Ecto neural progenitor cell (in vitro differentiated cells): Measurements from ENCODE around the gene ITPKB.

ENCODE experiments used
- DNase-seq: peaks from one replicate; pipeline ENCODE4 v3.0.0-alpha.2; 2018; ENCODE audit warnings: low spot score

Gene ITPKB

DNA sequence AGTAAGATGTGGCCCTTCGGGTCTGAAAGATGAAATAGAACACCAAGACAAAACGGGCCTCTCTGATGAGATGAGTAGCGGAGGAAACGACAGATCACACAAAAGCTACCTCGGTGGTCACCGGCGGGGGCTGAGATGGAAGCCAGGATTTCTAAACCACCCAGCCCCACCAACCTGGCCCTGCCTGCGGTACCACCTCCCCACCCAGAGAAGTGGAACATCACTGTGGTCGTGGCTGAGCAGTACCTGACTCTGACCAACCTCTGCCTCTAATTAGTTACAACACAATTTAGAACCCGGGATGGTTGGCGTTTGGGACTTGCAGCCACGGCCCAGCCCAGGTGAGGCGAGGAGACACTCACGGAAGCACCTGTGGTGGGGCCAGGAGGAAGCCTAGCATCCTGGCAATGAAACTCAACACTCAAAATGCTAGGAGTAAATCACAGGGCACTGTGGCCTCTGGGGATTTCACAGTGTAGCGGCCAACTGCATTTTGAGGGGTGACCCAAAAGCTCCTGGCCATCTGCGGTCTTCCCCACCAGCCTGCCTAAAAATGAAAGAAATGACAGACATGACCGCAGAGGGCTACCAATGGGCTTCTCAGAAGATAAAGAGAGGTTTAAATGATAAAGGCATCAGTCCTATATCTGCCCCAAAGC is 73.4 kb downstream of the ITPKB start:
- DNase-seq = no peak

DNA sequence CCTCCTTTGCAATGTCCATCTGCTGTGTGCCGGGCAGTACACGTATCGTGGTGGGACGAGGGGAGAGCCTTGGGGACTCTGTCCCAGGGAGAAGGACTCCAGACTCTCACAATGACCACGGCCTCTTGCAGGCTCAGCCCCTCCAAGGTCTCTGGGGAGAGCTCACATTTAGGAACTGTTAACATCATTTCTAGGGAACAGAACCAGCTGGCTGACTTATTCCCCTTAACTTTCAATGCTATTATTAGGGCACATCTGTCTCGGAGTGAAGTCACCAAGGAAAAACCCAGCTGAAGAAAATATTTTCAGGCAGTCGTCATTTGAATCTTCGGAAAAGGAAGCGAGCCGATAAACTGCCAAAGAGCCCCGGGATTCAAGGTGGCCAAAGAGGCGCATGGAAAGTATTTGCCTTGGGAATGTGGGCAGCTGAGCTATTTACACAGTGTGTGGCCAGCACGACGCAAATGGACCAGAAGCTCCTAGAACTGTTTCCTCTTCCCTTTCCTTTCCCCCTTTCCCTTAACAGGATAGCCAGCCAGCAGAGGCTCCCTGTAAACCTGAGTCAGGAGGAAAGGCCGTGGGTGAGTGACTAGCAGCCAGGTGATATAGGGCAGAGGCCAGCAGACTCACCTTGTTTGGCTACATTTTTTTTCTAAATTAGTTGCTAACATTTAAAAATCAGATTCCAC is 74.5 kb downstream of the ITPKB start:
- no peak for DNase-seq

DNA sequence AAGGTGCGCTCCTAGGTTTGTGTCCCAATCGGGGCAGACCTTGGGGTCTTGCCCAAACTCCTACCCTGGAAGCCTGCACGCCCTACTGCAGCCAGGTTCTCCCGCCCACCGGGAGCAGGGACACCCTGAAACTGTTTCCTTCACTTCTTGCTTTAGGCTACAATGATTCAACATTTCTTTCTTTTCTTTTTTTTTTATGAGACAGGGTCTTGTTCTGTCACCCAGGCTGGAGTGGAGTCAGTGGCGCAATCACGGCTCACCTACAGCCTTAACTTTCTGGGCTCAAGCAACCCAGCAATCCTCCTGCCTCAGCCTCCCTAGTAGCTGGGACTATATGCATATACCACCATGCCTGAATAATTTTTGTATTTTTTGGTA is 75.8 kb downstream of the ITPKB start:
- DNase-seq = no peak

DNA sequence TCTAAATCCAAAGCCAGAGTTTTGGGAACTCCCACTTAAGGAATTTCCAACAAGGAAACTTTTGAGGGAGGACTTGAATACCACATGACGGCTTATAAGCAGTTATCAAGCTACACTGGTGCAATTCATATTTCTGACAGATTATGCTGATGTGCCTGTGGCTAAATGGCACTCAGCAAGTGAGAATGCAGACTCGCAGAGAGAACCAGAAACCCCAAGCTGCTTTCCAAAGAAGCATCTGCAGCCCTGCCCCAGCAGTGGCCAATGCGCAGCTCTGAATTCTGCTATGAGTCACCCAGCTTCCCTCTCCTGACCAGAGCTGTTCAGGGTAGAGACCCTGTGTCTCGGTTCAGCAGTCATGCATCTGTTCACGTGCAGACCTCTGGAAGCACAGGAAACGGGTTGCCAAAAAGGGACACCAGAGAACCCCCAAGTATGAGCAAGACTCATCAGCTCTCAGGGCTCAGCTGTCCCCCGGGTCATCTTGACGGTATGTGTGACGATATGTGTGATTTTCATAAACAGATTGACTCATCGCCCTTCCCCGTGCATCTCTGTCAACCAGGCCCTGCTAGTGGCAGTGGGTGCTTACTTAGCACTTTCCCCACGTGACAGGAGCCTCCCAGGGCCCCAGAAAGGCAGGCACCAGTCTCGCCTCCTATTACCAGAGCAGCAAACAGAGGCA is 76.3 kb downstream of the ITPKB start:
- DNase-seq = no peak

DNA sequence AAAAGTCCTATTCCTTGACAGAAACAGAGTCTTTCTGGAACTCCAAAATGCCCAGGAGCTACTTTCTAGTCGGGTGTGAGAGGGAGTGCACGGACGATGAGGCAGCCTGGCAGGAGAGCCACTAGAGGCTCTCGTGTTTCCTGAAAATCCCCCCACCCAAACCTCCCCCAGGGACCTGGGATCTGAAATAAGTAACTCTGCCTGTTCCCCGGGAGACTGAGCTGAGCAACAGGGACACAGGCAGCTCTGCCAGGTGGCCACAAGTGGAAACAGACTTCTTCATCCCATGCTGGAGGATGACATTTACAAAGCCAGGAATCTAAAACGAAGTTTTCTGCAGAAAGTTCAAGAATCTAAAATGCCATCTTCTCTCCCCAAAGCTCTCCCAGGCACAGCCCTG is 77.1 kb downstream of the ITPKB start:
- DNase-seq = no peak

DNA sequence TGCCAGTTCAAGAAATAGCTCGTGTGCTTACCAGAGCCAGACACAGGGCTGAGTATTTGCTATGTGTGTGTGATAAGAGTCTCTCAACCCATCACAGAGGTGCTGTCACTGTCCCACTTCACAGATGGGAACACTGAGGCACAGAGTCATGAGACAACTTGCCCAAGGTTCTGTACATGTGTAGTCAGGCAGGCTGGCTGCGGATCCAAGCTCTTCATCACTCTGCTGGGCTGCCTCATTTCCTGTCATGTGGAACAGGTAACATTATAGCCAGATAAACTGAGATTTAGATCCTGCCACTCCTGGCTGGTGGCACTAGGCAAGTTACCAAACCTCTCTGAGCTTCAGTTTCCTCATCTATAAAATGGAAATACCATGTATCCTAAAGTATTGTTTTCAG is 77.8 kb downstream of the ITPKB start:
- DNase-seq = no peak

DNA sequence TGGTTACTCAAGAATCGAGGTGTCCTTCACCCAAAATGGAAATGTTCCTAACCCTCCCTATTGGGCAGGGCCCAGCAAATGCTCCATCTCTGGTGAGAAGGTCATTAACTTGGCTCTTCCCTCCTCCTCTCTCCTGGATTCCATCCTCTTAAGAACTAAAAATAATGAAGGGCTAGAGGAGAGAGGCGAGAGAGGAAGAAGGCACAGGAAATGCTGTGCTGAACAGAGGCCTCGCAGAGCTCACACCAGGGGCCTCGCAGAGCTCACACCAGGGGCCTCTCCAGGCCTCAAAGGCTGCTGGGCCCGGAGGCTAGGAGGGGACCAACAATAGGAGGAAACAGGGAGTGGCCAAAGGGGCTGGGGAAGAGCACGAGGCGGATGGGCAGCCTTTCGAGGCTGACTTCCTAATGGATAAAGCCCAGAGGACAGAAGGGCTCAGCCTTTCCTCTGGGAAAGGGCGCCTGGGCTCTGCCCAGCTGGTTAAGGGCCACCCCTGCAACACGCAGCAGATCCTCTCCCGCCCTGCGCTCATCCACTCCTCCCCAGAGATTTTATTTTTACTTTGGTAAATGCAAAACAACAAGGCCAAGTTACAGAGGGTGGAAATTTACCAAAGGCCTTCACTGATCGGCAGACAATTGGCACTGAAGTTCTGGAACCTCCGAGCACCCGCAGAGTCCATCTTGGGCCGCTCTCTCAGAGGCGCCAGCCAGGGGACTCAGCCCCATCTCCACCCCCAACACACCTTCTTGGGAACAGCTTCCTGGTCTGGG is 78.5 kb downstream of the ITPKB start:
- no peak for DNase-seq

DNA sequence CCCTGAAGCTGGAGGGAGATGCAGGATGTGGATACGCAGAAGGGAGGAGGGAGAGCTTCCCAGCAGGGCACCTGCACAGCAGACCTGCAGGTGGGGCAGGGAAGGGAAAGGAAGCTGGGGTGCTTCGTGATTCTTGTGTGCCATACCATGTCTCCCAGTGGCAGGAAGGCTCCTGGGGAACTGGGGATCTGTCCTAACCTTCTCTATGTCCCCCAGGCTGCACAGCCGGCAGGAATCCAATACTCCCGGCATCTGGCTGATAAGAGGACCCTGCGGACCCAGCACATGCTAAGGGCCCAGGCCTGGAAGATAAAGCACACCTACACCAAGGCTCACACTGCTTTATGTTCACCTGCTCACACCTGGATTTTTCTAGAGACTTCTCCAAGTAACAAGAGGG is 79.4 kb downstream of the ITPKB start:
- no peak for DNase-seq

DNA sequence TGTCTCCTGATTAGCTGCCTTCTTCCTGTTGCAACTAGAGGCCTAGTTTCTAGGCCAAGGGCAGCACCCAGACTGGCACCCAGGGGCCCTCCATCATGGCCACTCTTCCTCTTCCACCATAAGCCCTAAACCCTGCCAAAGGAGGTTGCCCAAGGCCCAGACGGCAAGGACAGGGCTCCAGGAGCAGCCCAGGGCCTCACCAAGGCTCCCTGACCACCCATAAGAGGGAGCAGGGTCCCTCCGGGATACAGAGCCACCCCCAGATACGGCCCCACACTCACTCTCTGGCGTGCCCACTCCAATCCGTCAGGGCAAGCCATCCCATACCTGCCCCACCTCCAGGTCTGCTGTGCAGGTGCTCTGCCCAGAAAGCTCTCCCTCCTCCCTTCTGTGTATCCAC is 79.9 kb downstream of the ITPKB start:
- no peak for DNase-seq

DNA sequence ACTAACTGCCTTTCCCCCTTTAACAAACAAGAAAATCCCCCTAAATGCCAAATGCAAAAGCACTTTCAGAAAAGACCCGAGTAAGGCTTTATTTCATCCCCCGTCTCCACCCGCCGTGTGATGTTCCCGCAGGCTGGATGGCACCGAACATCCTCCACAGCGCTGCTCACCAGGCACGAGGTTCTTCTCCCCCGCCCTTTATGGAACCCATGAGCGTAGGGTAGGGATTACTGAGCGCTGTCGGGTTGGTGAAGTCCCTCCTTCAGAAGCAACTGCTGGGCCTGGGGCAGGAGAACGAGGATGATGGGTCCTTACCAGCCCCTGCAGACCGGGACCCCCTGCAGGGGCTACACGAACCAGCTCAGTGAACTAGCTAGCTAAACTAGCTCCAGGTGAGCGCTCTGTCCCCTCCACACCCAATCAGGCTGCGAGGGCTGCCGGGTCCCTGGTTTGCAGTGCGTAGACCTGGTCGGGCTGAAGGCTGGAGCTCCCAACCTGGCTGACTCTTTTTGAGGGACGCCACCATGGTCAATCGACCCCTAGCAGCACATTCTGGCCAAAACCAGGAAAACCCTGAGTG is 80.4 kb downstream of the ITPKB start:
- no peak for DNase-seq

DNA sequence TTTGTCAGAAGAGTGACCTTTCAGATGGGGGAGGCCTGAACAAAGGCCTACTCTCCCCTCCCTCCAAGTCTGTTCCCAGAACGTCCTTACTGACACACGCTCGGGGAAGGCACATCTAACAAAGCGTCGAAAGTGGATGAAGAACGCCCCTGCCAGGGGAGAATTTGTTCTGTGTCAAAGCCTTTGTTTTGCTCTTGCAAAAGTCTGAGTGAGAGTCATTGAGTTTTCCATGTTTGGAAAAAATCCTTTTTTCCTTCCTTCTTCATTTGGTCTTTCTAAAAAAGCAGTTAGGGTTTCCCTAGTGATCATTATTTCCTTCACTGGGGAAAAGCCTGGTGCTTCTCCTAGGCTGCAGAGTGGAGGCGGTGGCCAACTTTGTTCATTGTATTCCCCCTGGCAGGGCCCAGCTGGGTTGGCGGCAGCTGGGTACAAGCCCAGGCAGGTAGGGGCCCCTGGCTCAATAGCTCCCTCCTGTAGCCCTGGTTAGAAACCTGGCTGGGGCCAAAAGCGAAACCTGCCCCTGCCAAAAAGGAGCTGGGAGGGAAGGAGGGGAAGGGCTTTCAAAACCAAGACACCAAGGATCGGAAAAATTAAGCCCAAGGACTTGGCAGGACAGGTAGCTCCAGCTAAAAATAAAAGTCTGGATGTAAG is 81.1 kb downstream of the ITPKB start:
- no peak for DNase-seq

DNA sequence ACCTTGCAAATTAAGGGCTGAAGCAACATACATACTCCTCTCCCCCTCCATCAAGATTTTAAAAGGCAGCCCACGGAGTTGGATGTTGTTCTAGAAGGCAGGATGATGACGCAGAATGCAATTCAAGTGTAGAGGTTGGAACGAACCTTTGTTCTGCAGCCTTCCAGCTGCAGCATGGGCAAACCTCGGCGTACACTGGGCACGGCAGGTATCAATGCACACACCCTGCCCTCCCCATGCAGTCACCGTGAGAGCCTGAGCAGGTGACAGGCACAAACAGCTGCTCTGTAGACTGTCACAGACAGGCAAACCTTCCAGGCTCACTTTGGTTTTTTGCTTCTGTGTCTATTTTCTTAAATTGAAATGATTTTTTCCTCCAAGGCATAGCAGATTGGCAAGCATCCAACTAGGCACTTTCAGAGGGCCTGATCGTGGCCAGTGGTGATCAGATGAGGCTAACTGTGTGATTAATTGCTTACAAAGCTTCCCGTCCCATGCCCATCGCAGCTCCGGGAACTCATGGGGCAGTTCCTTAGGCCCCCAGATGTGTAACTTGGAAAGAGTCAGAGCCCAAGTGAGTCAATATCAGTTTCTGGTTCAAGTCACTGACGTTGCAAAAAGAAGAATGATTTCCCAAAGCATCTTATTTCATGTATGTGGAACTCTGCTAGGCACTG is 82.3 kb downstream of the ITPKB start:
- DNase-seq = no peak

DNA sequence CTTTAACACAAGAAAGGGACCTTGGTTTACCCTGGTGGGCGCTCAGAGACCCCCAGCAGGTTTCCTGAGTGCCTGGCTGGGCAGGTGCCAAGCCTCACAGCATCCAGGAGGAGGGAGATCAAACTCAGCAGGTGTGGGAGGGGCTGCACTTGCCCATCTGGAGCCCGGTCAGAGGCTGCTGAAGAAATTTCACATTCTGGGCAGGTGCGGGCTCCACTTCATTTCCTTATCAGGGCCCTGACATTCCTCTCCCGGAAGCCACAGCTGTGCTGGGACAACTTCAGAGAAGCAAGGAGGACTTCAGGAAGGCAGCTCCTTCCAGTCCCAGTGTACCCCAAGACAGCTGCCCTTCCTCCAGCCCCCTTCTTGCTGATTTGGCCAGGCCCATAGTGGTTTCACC is 82.9 kb downstream of the ITPKB start:
- no peak for DNase-seq

DNA sequence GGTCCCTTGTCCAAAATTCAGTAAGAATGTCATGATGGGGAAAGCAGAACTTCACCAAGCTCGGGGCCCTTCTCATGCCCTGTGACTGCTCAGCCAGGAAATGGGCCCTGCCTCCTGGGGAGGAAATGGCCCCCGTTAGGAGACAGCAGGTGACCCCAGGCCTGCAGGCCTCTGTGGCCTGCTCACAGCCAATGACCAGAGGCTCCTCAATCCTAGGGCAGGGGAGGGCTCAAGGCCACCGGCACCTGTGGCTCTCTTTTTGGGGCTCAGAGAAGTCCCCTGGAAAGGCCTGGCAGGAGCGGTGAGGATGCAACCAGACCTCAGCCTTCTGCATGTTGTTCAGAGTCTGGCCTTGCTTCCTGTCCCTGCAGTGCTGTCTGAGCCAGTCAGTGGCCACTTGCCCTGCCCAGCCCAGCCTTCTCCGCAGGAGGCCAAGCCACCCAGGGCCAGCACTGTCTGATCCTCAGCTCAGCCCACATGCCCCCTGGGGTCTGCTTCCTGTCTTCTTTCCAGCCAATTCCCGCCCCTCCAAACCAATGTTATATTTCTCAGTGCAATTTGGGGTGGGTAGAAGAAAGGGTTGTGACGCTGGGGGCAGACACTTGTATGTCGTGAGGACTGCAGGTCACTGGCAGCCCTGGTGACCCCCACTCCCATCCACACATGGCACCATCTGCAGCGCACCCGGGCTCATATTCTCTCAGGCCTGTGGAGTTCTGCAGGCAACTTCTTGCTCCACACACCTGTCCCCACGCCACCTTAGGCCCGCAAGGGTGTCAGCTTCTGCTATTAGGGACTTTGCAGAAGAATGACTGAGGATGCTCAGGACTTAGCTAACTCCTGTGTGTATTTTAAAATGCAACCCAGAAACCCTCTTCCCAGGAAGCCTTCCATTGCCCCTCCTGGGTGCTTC is 83.6 kb downstream of the ITPKB start:
- DNase-seq = no peak

DNA sequence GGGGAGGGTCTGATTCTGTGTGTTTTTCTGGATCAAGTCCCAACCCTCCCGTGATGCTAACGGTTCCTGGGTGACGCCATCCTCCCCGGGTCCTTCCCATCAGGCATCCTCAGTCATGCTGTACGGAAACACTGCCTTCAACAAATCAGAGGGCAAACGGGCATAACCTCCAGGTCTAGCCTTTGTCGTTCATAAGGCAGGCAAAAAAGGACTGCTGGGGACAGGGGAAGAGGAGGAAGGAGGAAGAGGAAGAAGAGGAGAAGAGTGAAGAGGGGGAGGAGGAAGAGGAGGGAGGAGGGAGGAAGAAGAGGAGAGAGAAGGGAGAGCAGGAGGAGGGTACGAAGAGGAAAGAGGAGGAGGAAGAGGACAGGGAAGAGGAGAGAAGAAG is 84.4 kb downstream of the ITPKB start:
- DNase-seq = no peak

DNA sequence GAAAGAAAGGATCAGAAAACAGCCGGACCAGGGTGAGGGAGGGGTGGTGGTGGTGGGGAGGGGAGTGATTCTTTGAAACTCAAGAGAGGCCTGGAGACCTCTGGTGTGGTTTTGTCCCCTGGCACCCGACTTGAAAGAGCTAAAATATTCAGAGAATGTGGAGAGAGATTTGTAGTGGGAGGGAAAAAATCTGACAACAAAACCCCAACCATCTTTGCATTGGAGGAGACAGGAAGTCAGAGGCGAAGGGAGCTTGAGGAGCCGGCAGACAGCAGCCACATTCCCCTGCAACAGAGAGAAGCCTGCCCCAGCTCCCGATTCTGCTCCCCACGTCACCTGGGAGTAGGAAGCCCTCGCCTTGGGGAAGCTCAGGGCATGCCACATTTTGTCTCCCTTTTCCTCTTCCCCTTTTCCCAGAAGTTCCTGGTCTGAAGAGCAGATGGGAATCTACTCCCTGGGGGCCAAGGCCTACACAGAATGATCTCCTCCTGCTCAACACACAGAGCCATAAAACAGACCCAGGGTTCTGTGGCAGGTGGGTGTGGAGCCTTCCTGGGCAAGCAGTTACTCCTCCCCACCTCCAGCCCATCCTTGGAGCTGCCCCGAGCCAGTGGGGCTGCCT is 84.9 kb downstream of the ITPKB start:
- DNase-seq = no peak

DNA sequence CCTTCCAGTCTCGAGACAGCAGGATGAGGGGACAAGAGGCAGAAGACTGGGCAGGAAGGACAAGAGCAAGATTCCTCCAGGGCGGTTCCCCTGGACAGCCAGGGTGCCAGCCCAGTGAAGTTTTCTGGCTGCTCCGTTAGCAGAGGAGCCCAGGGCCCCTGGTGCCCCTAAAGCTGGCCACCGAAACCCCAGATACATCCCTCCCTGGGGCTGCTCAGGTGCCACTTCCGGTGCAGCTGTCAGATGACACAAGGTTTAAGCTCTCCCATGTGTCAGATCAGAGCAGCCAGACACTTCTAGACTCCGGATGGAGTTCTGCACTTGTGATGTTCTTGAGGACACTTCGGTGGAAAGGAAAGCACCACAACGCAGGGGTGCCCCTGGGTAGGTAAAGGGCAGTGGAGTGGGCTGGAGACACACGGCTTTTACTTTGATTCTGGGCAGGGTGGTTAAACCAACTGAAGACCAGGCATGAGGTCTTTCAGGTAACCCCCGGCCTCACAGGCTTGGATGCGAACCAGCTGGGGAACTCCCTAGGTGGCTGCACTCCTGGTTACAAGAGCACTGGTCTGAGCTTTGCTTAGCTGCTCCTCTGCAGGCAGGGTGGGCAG is 85.7 kb downstream of the ITPKB start:
- no peak for DNase-seq

DNA sequence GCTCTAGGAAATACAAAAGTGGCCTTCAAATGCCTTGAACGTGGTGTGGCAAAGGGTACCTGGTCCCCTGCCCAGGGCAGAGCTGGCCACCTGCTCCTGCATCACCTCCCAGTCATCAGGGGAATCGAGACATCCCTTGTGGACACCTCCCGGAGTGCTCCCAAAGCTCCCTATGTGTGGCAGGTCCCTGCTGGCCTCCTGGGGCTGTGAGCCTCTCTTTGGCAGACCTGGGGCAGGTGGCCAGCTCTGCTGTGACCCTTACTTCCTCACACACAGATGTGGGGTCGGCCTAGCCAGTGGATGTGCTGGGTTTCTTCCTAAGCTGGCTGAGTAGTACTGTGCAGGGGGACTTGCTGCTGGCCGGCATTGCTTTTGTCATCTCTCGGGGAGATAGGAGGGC is 86.5 kb downstream of the ITPKB start:
- no peak for DNase-seq

DNA sequence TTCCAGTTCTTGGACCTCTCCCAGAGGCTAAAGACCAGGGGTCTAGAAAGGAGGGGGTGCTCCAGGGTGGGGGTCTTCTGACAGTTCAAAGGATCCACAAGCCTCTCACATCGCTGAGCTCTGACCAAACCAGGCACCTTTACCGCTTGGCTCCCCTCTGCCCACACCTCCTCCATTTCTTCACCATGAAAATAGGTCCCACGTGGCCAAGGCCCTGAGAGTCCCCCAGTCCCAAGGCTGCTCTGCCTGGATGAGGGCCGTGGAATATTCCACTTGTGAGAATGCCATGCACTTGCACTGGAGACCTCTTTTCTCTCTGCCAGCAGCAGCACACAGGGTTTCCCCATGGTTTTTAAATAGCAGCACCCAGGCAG is 87.4 kb downstream of the ITPKB start:
- DNase-seq = no peak
